ENCODE data around the gene GRAMD1A. TPM values are rescaled to one million over a fixed set of nuclear protein-coding genes. Genes with fewer than 3 reads are reported as not detected.
A peak's percentile ranks its signal among the peaks of the same experiment; 100 is the strongest.

The GRAMD1A gene
- total RNA-seq, 1 donor from 2014 or later: 67.4 TPM

- Histone ChIP-seq H3K36me3 (ENCODE audit: insufficient read depth, low read length) (peaks cover 3% of the 10 kb centered on the region), H3K9me3 (ENCODE audit: insufficient read depth, low read depth, low read length) (no peaks in the 10 kb centered on the region)
Observed at GRCh38 chr19:34998777-34999497, 1.2 kb upstream of the GRAMD1A start.

GRCh38 chr19:35000338-35000646 lies 169 bp downstream of the GRAMD1A start:
- Mint-ChIP-seq H3K9me3 (ENCODE audit: unreplicated experiment) (no peaks in the 10 kb centered on the region), H3K4me1 (ENCODE audit: low read depth, unreplicated experiment) (peaks cover 17% of the 10 kb centered on the region), H3K36me3 (ENCODE audit: low read depth, unreplicated experiment) (peaks cover 2% of the 10 kb centered on the region), H3K4me3 (ENCODE audit: unreplicated experiment) (no peak overlapping the region), H3K27me3 (ENCODE audit: low read depth, unreplicated experiment) (no peaks in the 10 kb centered on the region), H3K27ac (ENCODE audit: unreplicated experiment) (no peak overlapping the region)
- H3K4me1 ChIP-seq (ENCODE audit: insufficient read depth, low read length): peaks cover 16% of the 10 kb centered on the region
- H3K79me2 ChIP-seq (ENCODE audit: insufficient read depth, low read length): peaks cover 50% of the 10 kb centered on the region
- peak overlapping the region; percentile 91 for H3K9ac ChIP-seq (ENCODE audit: low read length)
- H3K27me3 ChIP-seq (ENCODE audit: insufficient read depth, low read length): no peaks in the 10 kb centered on the region
- H4K20me1 ChIP-seq (ENCODE audit: insufficient read depth, low read length): peaks cover 44% of the 10 kb centered on the region
- H3K36me3 ChIP-seq (ENCODE audit: insufficient read depth, low read length): peaks cover 3% of the 10 kb centered on the region
- TF ChIP-seq EZH2 (IDR thresholded peaks at IDR 0.05; ENCODE audit: insufficient read depth, low read length): no peak
- TF ChIP-seq CTCF (IDR thresholded peaks at IDR 0.05; ENCODE audit: insufficient read depth, low read depth, low read length): no peak
- H2AFZ ChIP-seq (ENCODE audit: low read depth, low read length): no peak overlapping the region
- peak overlapping the region; percentile 26 for H3K27ac ChIP-seq (ENCODE audit: low read depth, low read length)
- H3K4me2 ChIP-seq (ENCODE audit: low read length): peak overlapping the region; percentile 89
- no peaks in the 10 kb centered on the region for H3K9me3 ChIP-seq (ENCODE audit: insufficient read depth, low read depth, low read length)
- no peak for DNase-seq (ENCODE audit: low read depth)
- FAIRE-seq: no peak
- peak overlapping the region; percentile 33 for H3K4me3 ChIP-seq (ENCODE audit: insufficient read depth, low read depth, low read length)

More at GRCh38 chr19:34998777-34999497, 1.2 kb upstream of the GRAMD1A start:
- Histone ChIP-seq H3K4me1 (ENCODE audit: insufficient read depth, low read length) (peaks cover 16% of the 10 kb centered on the region), H4K20me1 (ENCODE audit: insufficient read depth, low read length) (peaks cover 30% of the 10 kb centered on the region), H3K27me3 (ENCODE audit: insufficient read depth, low read length) (no peaks in the 10 kb centered on the region), H3K79me2 (ENCODE audit: insufficient read depth, low read length) (peaks cover 39% of the 10 kb centered on the region), H3K27ac (ENCODE audit: low read depth, low read length) (peak overlapping the region; percentile 94), H3K4me3 (ENCODE audit: insufficient read depth, low read depth, low read length) (peak overlapping the region; percentile 66), H3K9ac (ENCODE audit: low read length) (peak overlapping the region; percentile 91), H3K4me2 (ENCODE audit: low read length) (peak overlapping the region; percentile 89), H2AFZ (ENCODE audit: low read depth, low read length) (peak overlapping the region; percentile 77)
- Mint-ChIP-seq H3K4me3 (ENCODE audit: unreplicated experiment) (peak overlapping the region; percentile 87), H3K27me3 (ENCODE audit: low read depth, unreplicated experiment) (no peaks in the 10 kb centered on the region), H3K36me3 (ENCODE audit: low read depth, unreplicated experiment) (peaks cover 2% of the 10 kb centered on the region), H3K4me1 (ENCODE audit: low read depth, unreplicated experiment) (peaks cover 12% of the 10 kb centered on the region), H3K27ac (ENCODE audit: unreplicated experiment) (peak overlapping the region; percentile 23), H3K9me3 (ENCODE audit: unreplicated experiment) (peaks cover 6% of the 10 kb centered on the region)
- FAIRE-seq: no peak
- no peak for TF ChIP-seq CTCF (IDR thresholded peaks at IDR 0.05; ENCODE audit: insufficient read depth, low read depth, low read length)
- no peak for TF ChIP-seq EZH2 (IDR thresholded peaks at IDR 0.05; ENCODE audit: insufficient read depth, low read length)
- no peak for DNase-seq (ENCODE audit: low read depth)

All from astrocyte (in vitro differentiated cells and primary cell).